ENCODE data around the gene CTSD. TPM values are rescaled to one million over a fixed set of nuclear protein-coding genes. Genes with fewer than 3 reads are reported as not detected.

Gene CTSD
- total and polyA plus RNA-seq, 2 of the 4 experiments (the other 2 are of a cell fraction), result 39.8 to 166 TPM

- Histone ChIP-seq H3K9ac (ENCODE audit: low read depth, low read length) (no peak overlapping the region), H3K4ac (ENCODE audit: low read depth, low read length) (no peak overlapping the region), H4K8ac (ENCODE audit: low read depth in 2 of 2, low read length in 2 of 2) (no peak overlapping the region), H3K9me3 (ENCODE audit: control insufficient read depth, insufficient read depth, low read length) (peaks cover 5% of the 10 kb centered on the region; the same call in 1 of the 2 replicates), H3K4me1 (ENCODE audit: control insufficient read depth, insufficient read depth, low read length) (peaks cover 3% of the 10 kb centered on the region; the same call in 1 of the 2 replicates), H3K79me1 (ENCODE audit: low read depth in 1 of 2, low read length in 2 of 2) (no peaks in the 10 kb centered on the region), H3K18ac (ENCODE audit: low read depth, low read length) (no peak overlapping the region), H2BK20ac (ENCODE audit: low read depth, low read length) (no peak overlapping the region), H2AK9ac (replicated peaks; ENCODE audit: low read depth, low read length, poor library complexity) (no peak overlapping the region), H2BK5ac (ENCODE audit: low read depth, low read length, poor library complexity, severe bottlenecking) (no peak overlapping the region), H4K20me1 (ENCODE audit: insufficient read depth, low read length) (no peaks in the 10 kb centered on the region; the same call in 1 of the 2 replicates), H3K14ac (replicated peaks; ENCODE audit: low read depth, low read length) (no peak overlapping the region), H4K91ac (ENCODE audit: insufficient read depth, low read depth, low read length) (no peak overlapping the region), H3K4me2 (ENCODE audit: low read depth, low read length) (no peak overlapping the region), H3K27me3 (ENCODE audit: control insufficient read depth, insufficient read depth, low read length) (peaks cover 61% of the 10 kb centered on the region), H4K5ac (ENCODE audit: low read depth, low read length) (no peak overlapping the region), H2BK120ac (ENCODE audit: low read depth, low read length) (no peak overlapping the region), H3K27ac (ENCODE audit: insufficient read depth, low read length) (no peak overlapping the region), H3K4me3 (ENCODE audit: insufficient read depth, low read depth, low read length) (no peak overlapping the region), H2BK15ac (ENCODE audit: low read depth, low read length) (no peak overlapping the region), H3K9me1 (ENCODE audit: insufficient read depth, low read length) (no peaks in the 10 kb centered on the region), H3K23ac (ENCODE audit: low read depth, low read length) (no peak overlapping the region), H3K36me3 (ENCODE audit: control insufficient read depth, insufficient read depth, low read length) (no peaks in the 10 kb centered on the region), H3K56ac (ENCODE audit: extremely low read depth, insufficient read depth, low read length) (no peak overlapping the region), H2AFZ (replicated peaks; ENCODE audit: low read length, poor library complexity) (peak overlapping the region; percentile 28), H2AK5ac (ENCODE audit: low read depth, low read length) (no peak overlapping the region)
- ChIA-PET POLR2A (ENCODE audit: unreplicated experiment) (no interaction called here), CTCF (no interaction called here)
- TF ChIP-seq NFE2L2 (IDR thresholded peaks at IDR 0.05; ENCODE audit: low read depth, low read length), result no peak
- TF ChIP-seq USF2 (IDR thresholded peaks at IDR 0.05; ENCODE audit: low read depth, low read length), result no peak
- no peak for TF ChIP-seq RCOR1 (IDR thresholded peaks at IDR 0.05; ENCODE audit: insufficient replicate concordance, low read length)
- no peak for TF ChIP-seq MXI1 (IDR thresholded peaks at IDR 0.05; ENCODE audit: borderline replicate concordance, low read depth, low read length)
- TF ChIP-seq CEBPB (IDR thresholded peaks at IDR 0.05; ENCODE audit: low read depth, low read length), result no peak
- no peak for TF ChIP-seq SMC3 (IDR thresholded peaks at IDR 0.05; ENCODE audit: low read depth, low read length)
- no peak for TF ChIP-seq FOS (IDR thresholded peaks at IDR 0.05; ENCODE audit: low read depth, low read length)
- TF ChIP-seq, protein P1, sequence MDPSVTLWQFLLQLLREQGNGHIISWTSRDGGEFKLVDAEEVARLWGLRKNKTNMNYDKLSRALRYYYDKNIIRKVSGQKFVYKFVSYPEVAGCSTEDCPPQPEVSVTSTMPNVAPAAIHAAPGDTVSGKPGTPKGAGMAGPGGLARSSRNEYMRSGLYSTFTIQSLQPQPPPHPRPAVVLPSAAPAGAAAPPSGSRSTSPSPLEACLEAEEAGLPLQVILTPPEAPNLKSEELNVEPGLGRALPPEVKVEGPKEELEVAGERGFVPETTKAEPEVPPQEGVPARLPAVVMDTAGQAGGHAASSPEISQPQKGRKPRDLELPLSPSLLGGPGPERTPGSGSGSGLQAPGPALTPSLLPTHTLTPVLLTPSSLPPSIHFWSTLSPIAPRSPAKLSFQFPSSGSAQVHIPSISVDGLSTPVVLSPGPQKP (IDR thresholded peaks at IDR 0.05; ENCODE audit: borderline replicate concordance, low read depth, low read length), result no peak
- TF ChIP-seq CTCF (conservative IDR thresholded peaks at IDR 0.05; ENCODE audit: low read depth, low read length), result no peak
- no peak for TF ChIP-seq CHD1 (IDR thresholded peaks at IDR 0.05; ENCODE audit: low read depth, low read length)
- TF ChIP-seq BHLHE40 (IDR thresholded peaks at IDR 0.05; ENCODE audit: low read depth, low read length), result no peak
- no peak for TF ChIP-seq POLR2A (IDR thresholded peaks at IDR 0.05; ENCODE audit: low read depth, low read length)
- no peak for TF ChIP-seq MAFK (IDR thresholded peaks at IDR 0.05; ENCODE audit: low read depth, low read length)
- no peak for TF ChIP-seq RFX5 (IDR thresholded peaks at IDR 0.05; ENCODE audit: low read depth, low read length)
- no peak for TF ChIP-seq MAZ (IDR thresholded peaks at IDR 0.05; ENCODE audit: borderline replicate concordance, low read depth, low read length)
- 85% methylated on average over 14 of the region's 25 CpGs; no CpG with 5 or more reads in 1 of the 2 experiments for WGBS, 2 experiments (ENCODE audit: extremely low coverage in 2 of 2, insufficient read length in 1 of 2)
- in situ Hi-C loops (cut with MboI; ENCODE audit: low sequenced_read_pairs) (no loop called here), dilution Hi-C loops (cut with HindIII; ENCODE audit: low sequenced_read_pairs, unreplicated experiment) (no loop called here), intact Hi-C loops (cut with micrococcal nuclease) (no loop called here)
- no peak for DNase-seq
- no TSS peak for BruUV-seq (replicated peaks)
- ATAC-seq (ENCODE audit: low read depth), result no peak
Measured at GRCh38 chr11:1780700-1781592, 17.2 kb upstream of the CTSD start.

Measured in IMR-90 (cell line).